H9 (cell line): ENCODE results near the gene LAMC1. TPM values are rescaled to one million over a fixed set of nuclear protein-coding genes. Genes with fewer than 3 reads are reported as not detected.

Source experiments
- DNase-seq: peaks from one replicate; pipeline ENCODE4 v3.0.0-alpha.2; 2017
- H2AFZ ChIP-seq: one replicate; pipeline ENCODE4 v1.6.1; 2013; ENCODE audit warnings: mild to moderate bottlenecking, low read length, control low read depth, moderate library complexity
- H2AK5ac ChIP-seq: 2 replicates; pipeline ENCODE4 v1.6.1; 2013; ENCODE audit warnings: low read length, control low read depth, mixed read lengths; ENCODE audit not compliant: insufficient read length
- H2BK120ac ChIP-seq: one replicate; pipeline ENCODE4 v1.6.1; 2013; ENCODE audit warnings: low read depth, mild to moderate bottlenecking, low read length, control low read depth, inconsistent platforms; ENCODE audit not compliant: poor library complexity, severe bottlenecking
- H2BK12ac ChIP-seq: 2 replicates; pipeline ENCODE4 v1.6.1; 2013; ENCODE audit warnings: low read length, control low read depth, mixed read lengths, low read depth; ENCODE audit not compliant: insufficient read length
- H2BK15ac ChIP-seq: 2 replicates; pipeline ENCODE4 v1.6.1; 2013; ENCODE audit warnings: low read depth, low read length, control low read depth
- H2BK20ac ChIP-seq: one replicate; pipeline ENCODE4 v1.6.1; 2013; ENCODE audit warnings: low read depth, mild to moderate bottlenecking, low read length, control low read depth, inconsistent platforms; ENCODE audit not compliant: poor library complexity, severe bottlenecking
- H2BK5ac ChIP-seq: 2 replicates; pipeline ENCODE4 v1.6.1; 2013; ENCODE audit warnings: low read length, control low read depth, mixed read lengths; ENCODE audit not compliant: insufficient read length
- H3K14ac ChIP-seq: 2 replicates; pipeline ENCODE4 v1.6.1; 2013; ENCODE audit warnings: low read length, control low read depth; ENCODE audit not compliant: insufficient read depth
- H3K18ac ChIP-seq: 2 replicates; pipeline ENCODE4 v1.6.1; 2013; ENCODE audit warnings: low read depth, mild to moderate bottlenecking, mixed read lengths, low read length, control low read depth; ENCODE audit not compliant: insufficient read length
- H3K23ac ChIP-seq: 2 replicates; pipeline ENCODE4 v1.6.1; 2013; ENCODE audit warnings: low read length, control low read depth, mixed read lengths, low read depth; ENCODE audit not compliant: insufficient read length
- H3K23me2 ChIP-seq: 2 replicates; pipeline ENCODE4 v1.6.1; 2013; ENCODE audit warnings: low read depth, mild to moderate bottlenecking, mixed read lengths, low read length, control low read depth; ENCODE audit not compliant: insufficient read length, poor library complexity, severe bottlenecking
- H3K27ac ChIP-seq: 2 replicates; pipeline ENCODE4 v1.5.1; 2013; ENCODE audit warnings: low read length, control low read depth, mixed read lengths, low read depth; ENCODE audit not compliant: insufficient read length
- H3K27me3 ChIP-seq: 2 replicates; pipeline ENCODE4 v1.6.1; 2013; ENCODE audit warnings: low read length, control low read depth, inconsistent platforms; ENCODE audit not compliant: insufficient read depth
- H3K4ac ChIP-seq: 2 replicates; pipeline ENCODE4 v1.6.1; 2013; ENCODE audit warnings: low read depth, mild to moderate bottlenecking, control low read depth, inconsistent platforms, low read length, moderate library complexity
- H3K4me1 ChIP-seq: 2 replicates; pipeline ENCODE4 v1.6.1; 2013; ENCODE audit warnings: low read length, control low read depth, inconsistent platforms; ENCODE audit not compliant: insufficient read depth
- H3K4me2 ChIP-seq: 2 replicates; pipeline ENCODE4 v1.6.1; 2013; ENCODE audit warnings: low read length, control low read depth, mixed read lengths; ENCODE audit not compliant: insufficient read length, insufficient read depth
- H3K56ac ChIP-seq: 2 replicates; pipeline ENCODE4 v1.6.1; 2013; ENCODE audit warnings: low read depth, mild to moderate bottlenecking, mixed read lengths, low read length, control low read depth; ENCODE audit not compliant: insufficient read length
- H3K79me1 ChIP-seq: 2 replicates; pipeline ENCODE4 v1.6.1; 2013; ENCODE audit warnings: low read depth, mild to moderate bottlenecking, moderate library complexity, low read length, control low read depth, inconsistent platforms; ENCODE audit not compliant: insufficient read depth, poor library complexity, severe bottlenecking
- H3K79me2 ChIP-seq: 2 replicates; pipeline ENCODE4 v1.6.1; 2013; ENCODE audit warnings: low read length, control low read depth, inconsistent platforms; ENCODE audit not compliant: insufficient read depth
- H3K9ac ChIP-seq: 2 replicates; pipeline ENCODE4 v1.6.1; 2013; ENCODE audit warnings: low read length, control low read depth, mixed read lengths; ENCODE audit not compliant: insufficient read length; ENCODE audit errors: extremely low read depth
- H3K9me3 ChIP-seq: one replicate; pipeline ENCODE4 v1.6.1; 2013; ENCODE audit warnings: low read depth, low read length, inconsistent platforms; ENCODE audit not compliant: control insufficient read depth
- H3T11ph ChIP-seq: one replicate; pipeline ENCODE4 v1.6.1; 2013; ENCODE audit warnings: mild to moderate bottlenecking, low read length, control low read depth, inconsistent platforms
- H4K20me1 ChIP-seq: one replicate; pipeline ENCODE4 v1.6.1; 2013; ENCODE audit not compliant: control insufficient read depth, insufficient read length, insufficient read depth
- H4K5ac ChIP-seq: 2 replicates; pipeline ENCODE4 v1.6.1; 2013; ENCODE audit warnings: low read depth, mild to moderate bottlenecking, mixed read lengths, low read length, control low read depth; ENCODE audit not compliant: insufficient read length
- H4K8ac ChIP-seq: replicated peaks from 2 replicates; pipeline ENCODE4 v1.6.1; 2013; ENCODE audit warnings: low read length, control low read depth, mixed read lengths, low read depth; ENCODE audit not compliant: insufficient read length
- H4K91ac ChIP-seq: 2 replicates; pipeline ENCODE4 v1.6.1; 2013; ENCODE audit warnings: low read depth, mild to moderate bottlenecking, moderate library complexity, mixed read lengths, low read length, control low read depth; ENCODE audit not compliant: insufficient read length
- H3K27ac Mint-ChIP-seq, 3 experiments: 2 replicates in 2 of 3; 3 replicates in 1 of 3; pipeline ENCODE4 v1.8.0; 2020 to 2021; ENCODE audit warnings: mixed read lengths in 3 of 3, mild to moderate bottlenecking in 1 of 3, moderate library complexity in 1 of 3
- H3K27me3 Mint-ChIP-seq: 2 replicates; pipeline ENCODE4 v1.8.0; 2021; ENCODE audit warnings: low read depth, mild to moderate bottlenecking, moderate library complexity, mixed read lengths
- H3K36me3 Mint-ChIP-seq, 3 experiments: 2 replicates in 2 of 3; 3 replicates in 1 of 3; pipeline ENCODE4 v1.8.0; 2020 to 2021; ENCODE audit warnings: low read depth in 3 of 3, mixed read lengths in 3 of 3; ENCODE audit not compliant: insufficient read depth in 1 of 3
- H3K4me1 Mint-ChIP-seq, 2 experiments: 2 replicates each; pipeline ENCODE4 v1.8.0; 2020; ENCODE audit warnings: mixed read lengths in 2 of 2
- H3K4me3 Mint-ChIP-seq, 2 experiments: 2 replicates in 1 of 2; 3 replicates in 1 of 2; pipeline ENCODE4 v1.8.0; 2020 to 2021; ENCODE audit warnings: mild to moderate bottlenecking in 2 of 2, mixed read lengths in 2 of 2, moderate library complexity in 1 of 2
- H3K9me3 Mint-ChIP-seq, 2 experiments: 2 replicates in 1 of 2; 3 replicates in 1 of 2; pipeline ENCODE4 v1.8.0; 2020; ENCODE audit warnings: mild to moderate bottlenecking in 2 of 2, mixed read lengths in 2 of 2, moderate library complexity in 1 of 2
- WGBS: extraction: QIAGEN DNeasy Blood & Tissue Kit; methylation state at CpG from one replicate; pipeline ENCODE4 v1.1.7; 2013; ENCODE audit warnings: missing lambda C conversion rate, low lambda C conversion rate, mixed read lengths; ENCODE audit not compliant: insufficient read length; ENCODE audit errors: extremely low coverage; 5-methylcytosine and 5-hydroxymethylcytosine counted together
- total RNA-seq: library from RNA; stranded (reverse); gene quantifications from 2 replicates; pipeline ENCODE4 v1.2.1, GENCODE V29; 2021
- TF ChIP-seq, protein P1 (sequence below): fragments of 200-600 bp; sonication (generic); conservative IDR thresholded peaks from 3 replicates; pipeline ENCODE4 v1.8.0; 2021; ENCODE audit warnings: antibody characterized with exemption, mild to moderate bottlenecking

LAMC1 gene
- total RNA-seq, 1 experiment from 2014 or later: 96.2 TPM

DNA sequence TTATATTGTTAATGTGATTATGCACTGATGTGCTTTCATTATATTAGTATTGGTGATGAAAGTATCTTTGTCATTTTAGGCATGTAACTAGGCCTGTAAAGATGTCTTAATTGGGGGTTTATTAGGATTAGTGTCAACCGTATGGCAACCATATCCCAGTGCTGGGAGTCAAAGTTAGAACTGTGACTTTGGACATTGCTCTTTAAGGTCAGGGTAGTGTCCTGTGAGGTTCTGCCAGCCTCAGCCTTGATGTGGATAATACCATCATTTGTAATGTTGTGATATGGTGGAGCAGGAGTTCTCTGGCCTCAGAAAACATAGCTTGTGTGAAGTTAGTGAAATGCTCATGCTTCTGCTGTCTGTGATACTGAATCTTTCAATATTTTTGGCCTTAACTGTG is 59.4 kb downstream of the LAMC1 start:
- WGBS: no CpG with 5 or more reads among the region's 1 CpG
- H4K20me1 ChIP-seq: no peaks in the 10 kb centered on the region
- H2BK12ac ChIP-seq: no peak overlapping the region
- H3K56ac ChIP-seq: no peak overlapping the region
- H3K27me3 ChIP-seq: no peaks in the 10 kb centered on the region
- no peak overlapping the region for H2BK5ac ChIP-seq
- H2AFZ ChIP-seq: no peak overlapping the region
- Mint-ChIP-seq H3K36me3 (no peaks in the 10 kb centered on the region), H3K4me1 (peaks cover 11 to 19% of the 10 kb centered on the region in 2 experiments), H3K27ac (no peak overlapping the region), H3K4me3 (no peak overlapping the region), H3K27me3 (no peaks in the 10 kb centered on the region), H3K9me3 (no peaks in the 10 kb centered on the region)
- DNase-seq: no peak
- no peak overlapping the region for H3K9ac ChIP-seq
- no peak overlapping the region for H3K4ac ChIP-seq
- H2AK5ac ChIP-seq: no peak overlapping the region
- H3K14ac ChIP-seq: no peak overlapping the region
- H4K91ac ChIP-seq: no peak overlapping the region
- no peak overlapping the region for H3K4me2 ChIP-seq
- no peak overlapping the region for H3K18ac ChIP-seq
- no peak overlapping the region for H4K5ac ChIP-seq
- H2BK120ac ChIP-seq: no peak overlapping the region
- H3K79me2 ChIP-seq: peaks cover 5% of the 10 kb centered on the region; the same call in 1 of the 2 replicates
- no peak overlapping the region for H3K23ac ChIP-seq
- no peak overlapping the region for H3K27ac ChIP-seq
- H3T11ph ChIP-seq: no peak overlapping the region
- TF ChIP-seq, protein P1, sequence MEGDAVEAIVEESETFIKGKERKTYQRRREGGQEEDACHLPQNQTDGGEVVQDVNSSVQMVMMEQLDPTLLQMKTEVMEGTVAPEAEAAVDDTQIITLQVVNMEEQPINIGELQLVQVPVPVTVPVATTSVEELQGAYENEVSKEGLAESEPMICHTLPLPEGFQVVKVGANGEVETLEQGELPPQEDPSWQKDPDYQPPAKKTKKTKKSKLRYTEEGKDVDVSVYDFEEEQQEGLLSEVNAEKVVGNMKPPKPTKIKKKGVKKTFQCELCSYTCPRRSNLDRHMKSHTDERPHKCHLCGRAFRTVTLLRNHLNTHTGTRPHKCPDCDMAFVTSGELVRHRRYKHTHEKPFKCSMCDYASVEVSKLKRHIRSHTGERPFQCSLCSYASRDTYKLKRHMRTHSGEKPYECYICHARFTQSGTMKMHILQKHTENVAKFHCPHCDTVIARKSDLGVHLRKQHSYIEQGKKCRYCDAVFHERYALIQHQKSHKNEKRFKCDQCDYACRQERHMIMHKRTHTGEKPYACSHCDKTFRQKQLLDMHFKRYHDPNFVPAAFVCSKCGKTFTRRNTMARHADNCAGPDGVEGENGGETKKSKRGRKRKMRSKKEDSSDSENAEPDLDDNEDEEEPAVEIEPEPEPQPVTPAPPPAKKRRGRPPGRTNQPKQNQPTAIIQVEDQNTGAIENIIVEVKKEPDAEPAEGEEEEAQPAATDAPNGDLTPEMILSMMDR: no peak
- H3K4me1 ChIP-seq: no peaks in the 10 kb centered on the region; the same call in 1 of the 2 replicates
- no peak overlapping the region for H4K8ac ChIP-seq
- H3K9me3 ChIP-seq: no peaks in the 10 kb centered on the region
- no peak overlapping the region for H2BK20ac ChIP-seq
- H3K23me2 ChIP-seq: no peaks in the 10 kb centered on the region
- no peaks in the 10 kb centered on the region for H3K79me1 ChIP-seq
- no peak overlapping the region for H2BK15ac ChIP-seq
